Activated CD4-positive, alpha-beta T cell treated with anti-CD3 and anti-CD28 coated beads, Interleukin-2, amount 50 U/mL, for 4 hours (primary cell): ENCODE measurements around the gene RPS26.
A peak's percentile ranks its signal among the peaks of the same experiment; 100 is the strongest.
"Not testable (repeated sequence)": the region's sequence is repeated elsewhere in the genome, so short reads cannot be mapped to it uniquely, and the experiment has no call there.

Experiments used
- DNase-seq, 2 experiments: peaks; one replicate each; pipeline ENCODE4 v3.0.0-alpha.2; 2020

RPS26 gene

DNA sequence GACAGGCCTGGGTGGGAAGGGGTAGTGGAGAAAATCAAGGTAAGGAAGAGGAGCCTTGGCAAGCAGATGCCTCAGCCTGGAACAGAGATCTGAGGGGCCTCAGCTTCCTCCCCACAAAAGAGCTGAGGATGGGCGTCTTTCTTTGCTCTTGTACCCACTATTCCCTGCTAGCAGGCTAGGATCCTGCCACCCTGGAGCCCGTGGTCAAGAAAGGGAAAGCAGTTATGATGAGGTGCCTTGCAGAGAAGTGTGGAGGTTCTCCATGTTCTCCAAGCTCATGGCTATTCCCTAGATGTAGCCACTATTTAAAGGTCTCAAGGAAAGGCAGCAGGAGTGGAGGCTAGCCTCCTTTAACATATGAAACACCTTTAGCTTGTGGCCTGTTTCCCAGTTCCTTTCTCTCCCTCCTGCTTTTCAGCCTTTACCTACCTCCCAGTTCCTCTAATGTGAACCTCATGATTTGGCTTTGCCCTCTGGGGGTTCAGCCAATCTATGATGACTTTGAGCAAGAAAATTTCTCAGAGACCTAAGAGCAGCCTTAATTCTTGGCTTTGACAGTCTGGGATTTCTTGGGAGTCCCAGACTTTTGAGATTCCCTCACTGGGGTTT, 19.7 kb upstream of the RPS26 start:
- no peak for DNase-seq

DNA sequence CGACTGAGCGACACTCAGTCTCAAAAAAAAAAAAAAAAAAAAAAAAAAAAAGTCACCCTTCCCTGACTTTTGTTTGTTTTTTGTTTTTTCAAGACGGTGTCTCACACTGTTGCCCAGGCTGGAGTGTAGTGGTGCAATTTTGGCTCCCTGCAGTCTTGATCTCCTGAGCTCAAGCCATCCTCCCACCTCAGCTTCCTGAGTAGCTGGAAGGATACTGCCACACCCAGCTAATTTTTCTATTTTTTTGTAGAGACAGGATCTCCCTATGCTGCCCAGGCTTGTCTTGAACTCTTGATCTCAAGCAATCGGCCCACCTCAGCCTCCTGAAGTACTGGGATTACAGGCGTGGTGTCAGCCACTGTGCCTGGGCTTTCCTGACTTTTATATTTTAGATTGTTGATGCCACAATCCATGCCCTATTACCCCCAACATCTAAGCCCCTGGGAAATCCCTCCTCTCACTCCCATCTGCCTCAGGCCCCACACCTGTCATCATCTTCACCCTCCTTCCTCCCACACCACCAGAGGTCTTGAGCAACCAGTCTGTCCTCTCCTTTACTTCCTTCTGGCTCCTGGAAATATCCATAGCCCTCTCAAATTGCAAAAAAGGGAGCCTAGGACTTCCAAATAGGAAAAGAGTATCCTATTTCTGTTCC, 13.1 kb upstream of the RPS26 start:
- no peak for DNase-seq

DNA sequence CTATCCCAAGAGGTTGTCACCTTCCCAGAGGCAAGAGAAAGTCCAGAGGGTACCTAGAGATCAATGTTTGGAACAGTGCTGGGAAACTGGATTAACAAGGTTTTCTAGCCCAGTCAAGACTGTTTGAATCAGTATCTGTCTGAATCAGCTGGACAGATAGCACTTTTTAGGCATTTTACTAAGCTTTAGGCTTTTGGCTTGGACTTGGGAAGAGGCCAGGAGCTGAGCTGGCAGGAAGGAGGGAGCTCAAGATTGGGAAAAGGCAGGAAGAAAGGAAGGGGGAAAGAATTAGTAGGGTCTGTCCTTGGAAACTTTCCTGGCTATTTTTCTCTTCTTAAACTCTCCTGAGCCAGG, 12.6 kb upstream of the RPS26 start:
- no peak for DNase-seq

DNA sequence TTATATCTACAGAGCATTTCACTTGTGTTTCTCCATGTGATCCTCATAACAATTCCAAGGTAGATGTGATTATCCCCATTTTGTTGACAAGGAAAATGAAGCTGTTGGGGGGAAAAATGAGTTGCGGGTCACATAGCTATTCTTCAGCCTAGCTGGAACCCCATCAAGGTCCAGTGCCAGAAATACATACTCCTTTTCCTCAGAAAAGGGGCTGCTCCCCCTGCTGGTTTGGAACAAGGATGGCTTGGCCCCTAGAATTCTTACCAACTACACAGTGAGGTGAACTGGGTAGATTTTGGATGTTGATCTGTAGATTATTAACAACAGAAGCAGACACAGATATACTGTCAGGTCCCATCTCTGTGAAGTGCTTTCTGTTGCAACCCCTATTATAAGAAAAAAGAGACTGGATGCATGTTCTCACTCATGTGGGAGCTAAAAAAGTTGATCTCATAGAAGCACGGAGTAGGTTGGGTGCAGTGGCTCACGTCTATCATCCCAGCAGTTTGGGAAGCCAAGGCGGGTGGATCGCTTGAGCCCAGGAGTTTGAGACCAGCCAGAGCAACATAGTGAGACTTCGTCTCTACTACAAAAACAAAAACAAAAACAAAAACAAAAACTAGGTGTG, 11.9 kb upstream of the RPS26 start:
- peak; percentile 28 to 36 for DNase-seq

DNA sequence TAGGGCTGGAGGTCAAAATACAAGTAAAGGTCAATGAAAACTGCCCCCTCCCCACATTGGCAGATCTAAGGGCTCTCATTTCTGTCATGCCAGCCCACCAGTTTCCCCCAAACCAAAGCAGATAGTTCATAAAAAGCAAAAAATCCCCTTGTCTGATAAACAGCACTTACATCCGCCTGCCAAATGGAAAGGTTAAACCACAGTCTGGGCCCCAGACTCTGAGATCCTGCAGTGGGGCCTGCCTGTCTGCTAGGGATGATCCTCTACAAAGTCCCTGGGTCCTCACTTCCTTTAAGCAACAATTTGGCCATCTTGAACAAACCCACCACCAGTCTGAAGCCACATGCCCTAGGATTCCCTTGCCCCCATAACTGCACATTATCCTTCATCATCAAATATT, 9.7 kb upstream of the RPS26 start:
- DNase-seq: peak in 1 of 2 experiments; percentile 13

DNA sequence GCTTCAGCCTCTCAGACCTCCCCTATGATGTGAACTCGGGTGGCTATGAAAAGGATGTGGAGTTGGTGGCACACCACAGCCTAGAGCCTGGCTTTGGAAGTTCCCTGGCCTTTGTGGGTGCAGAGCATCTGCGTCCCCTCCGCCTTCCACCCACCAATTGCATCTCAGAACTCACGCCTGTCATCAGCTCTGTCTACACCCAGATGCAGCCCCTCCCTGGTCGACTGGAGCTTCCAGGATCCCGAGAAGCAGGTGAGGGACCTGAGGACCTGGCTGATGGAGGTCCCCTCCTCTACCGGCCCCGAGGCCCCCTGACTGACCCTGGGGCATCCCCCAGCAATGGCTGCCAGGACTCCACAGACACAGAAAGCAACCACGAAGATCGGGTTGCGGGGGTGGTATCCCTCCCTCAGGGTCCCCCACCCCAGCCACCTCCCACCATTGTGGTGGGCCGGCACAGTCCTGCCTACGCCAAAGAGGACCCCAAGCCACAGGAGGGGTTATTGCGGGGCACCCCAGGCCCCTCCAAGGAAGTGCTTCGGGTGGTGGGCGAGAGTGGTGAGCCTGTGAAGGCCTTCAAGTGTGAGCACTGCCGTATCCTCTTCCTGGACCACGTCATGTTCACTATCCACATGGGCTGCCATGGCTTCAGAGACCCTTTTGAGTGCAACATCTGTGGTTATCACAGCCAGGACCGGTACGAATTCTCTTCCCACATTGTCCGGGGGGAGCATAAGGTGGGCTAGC, 7.0 kb upstream of the RPS26 start:
- no peak for DNase-seq

DNA sequence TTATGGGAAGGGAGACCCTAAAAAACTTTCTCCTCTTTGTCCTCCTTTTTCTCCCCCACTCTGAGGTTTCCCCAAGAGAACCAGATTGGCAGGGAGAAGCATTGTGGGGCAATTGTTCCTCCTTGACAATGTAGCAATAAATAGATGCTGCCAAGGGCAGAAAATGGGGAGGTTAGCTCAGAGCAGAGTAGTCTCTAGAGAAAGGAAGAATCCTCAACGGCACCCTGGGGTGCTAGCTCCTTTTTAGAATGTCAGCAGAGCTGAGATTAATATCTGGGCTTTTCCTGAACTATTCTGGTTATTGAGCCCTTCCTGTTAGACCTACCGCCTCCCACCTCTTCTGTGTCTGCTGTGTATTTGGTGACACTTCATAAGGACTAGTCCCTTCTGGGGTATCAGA, 4.6 kb upstream of the RPS26 start:
- DNase-seq: no peak

DNA sequence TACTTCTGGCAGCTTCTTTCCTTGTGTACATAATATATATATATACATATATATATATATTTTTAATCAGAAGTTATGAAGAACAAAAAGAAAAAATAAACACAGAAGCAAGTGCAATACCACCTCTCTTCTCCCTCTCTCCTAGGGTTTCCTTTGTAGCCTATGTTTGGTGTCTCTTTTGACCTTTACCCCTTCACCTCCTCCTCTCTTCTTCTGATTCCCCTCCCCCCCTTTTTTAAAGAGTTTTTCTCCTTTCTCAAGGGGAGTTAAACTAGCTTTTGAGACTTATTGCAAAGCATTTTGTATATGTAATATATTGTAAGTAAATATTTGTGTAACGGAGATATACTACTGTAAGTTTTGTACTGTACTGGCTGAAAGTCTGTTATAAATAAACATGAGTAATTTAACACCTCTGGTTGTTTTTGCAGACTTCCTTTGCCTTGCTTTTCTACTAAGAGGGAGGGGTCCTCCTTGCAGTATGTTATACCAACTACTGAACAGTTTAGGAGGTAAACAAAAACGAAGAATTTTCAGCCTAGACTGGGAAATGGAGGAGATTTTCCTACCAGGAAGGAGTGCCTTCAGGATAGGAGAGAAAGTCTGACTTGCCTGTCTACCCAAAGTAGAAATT, 3.6 kb upstream of the RPS26 start:
- DNase-seq: no peak

DNA sequence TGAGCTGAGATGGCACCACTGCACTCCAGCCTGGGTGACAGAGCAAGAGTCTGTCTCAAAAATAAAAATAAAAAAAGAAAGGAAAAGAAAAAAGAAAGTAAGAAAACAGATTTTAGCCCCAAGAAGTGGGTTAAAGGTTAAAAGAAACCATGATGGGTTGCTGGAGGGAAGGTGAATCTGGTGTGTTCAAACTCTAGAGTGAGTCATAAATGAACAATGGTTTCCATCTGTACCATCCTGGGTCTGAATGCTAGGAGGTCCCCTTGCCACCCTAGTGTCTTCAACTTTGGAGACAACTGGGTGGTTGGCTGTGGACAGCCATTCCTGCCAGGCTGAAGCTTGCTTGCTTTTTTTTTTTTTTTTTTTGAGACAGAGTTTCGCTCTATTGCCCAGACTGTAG, 1.6 kb upstream of the RPS26 start:
- no peak for DNase-seq

DNA sequence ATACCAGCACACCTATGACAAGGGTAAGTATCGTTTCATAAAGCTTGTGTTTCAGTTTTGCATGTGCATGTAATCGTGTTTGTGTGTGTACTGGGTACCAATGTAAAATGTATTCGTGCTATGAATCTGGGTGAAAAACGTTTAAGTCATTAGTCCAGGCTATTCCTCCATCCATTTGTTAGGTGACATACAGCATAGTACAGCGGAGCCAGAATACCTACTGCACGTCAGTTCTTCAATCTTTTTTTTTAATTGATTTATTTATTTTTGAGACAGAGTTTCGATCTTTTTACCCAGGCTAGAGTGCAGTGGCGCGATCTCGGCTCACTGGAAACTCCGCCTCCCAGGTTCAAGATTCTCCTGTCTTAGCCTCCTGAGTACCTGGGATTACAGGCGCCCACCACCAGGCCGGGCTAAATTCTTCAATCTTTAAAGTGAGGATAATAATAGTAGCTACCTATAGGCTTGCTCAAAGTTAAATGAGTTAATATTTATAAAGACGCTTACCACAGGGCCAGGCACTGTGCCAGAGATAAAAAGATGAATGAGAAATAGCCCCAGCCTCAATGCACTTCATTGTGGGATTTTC, 661 bp upstream of the RPS26 start:
- DNase-seq: no peak

DNA sequence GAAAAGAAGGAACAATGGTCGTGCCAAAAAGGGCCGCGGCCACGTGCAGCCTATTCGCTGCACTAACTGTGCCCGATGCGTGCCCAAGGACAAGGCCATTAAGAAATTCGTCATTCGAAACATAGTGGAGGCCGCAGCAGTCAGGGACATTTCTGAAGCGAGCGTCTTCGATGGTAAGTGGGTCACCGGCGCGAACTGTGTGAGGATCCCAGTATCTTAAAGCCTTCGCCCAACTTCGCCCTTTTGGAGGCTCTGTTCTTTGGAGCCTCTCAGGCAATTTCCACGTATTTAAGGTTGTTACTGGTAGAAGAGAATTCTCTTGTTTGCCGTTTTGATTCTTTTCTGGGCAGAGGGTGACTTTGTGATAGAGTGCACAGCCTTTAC, 704 bp downstream of the RPS26 start:
- DNase-seq: not testable (repeated sequence)

DNA sequence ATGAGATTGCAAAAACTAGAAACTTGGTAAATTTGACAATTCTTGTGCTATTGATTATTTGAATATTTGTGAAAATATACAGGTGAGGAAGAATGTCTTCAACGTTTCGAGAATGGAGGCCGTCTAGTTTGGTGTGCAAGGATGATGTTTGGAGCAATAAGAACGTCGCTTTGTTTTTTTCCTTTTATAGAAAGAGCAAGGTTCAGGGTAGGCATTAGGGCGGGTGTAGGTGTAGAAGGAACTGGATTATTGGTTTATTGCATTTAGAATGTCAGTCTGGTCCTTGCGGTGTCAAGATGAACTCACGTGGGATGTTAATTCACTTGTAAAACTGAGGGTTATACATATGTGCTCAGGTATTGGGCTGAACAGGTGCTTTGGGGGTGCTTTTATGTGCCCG, 1.1 kb downstream of the RPS26 start:
- DNase-seq: no peak

DNA sequence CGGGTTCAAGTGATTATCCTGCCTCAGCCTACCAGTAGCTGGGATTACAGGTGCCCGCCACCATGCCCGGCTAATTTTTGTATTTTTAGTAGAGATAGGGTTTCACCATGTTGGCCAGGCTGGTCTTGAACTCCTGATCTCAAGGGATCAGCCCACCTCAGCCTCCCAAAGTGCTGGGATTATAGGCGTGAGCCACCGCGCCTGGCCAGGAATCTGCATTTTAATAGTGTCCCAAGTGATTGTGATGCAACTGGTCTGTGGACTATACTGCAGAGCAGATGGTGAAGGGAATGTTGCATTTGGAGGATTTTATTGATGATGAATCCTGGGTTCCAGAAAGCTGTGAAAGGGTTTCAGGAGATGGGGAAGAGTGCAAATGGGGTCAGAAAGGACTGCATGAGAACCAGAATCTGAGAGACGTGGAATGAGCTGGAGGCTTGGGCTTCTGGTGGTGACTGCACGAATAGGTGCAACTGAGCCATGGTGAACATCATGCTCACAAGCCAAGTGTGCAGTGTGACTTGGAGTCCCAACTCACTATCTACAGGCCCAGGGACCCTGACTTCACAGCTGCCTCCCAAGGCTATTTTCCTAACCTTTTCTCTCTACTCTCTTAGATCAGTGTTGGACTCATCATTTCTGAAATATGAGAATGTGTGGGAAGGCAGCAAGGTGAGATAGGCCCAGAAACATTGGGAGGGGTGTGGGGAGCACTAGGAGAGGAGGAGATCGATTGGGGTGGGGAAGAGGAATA, 4.5 kb downstream of the RPS26 start:
- no peak for DNase-seq

DNA sequence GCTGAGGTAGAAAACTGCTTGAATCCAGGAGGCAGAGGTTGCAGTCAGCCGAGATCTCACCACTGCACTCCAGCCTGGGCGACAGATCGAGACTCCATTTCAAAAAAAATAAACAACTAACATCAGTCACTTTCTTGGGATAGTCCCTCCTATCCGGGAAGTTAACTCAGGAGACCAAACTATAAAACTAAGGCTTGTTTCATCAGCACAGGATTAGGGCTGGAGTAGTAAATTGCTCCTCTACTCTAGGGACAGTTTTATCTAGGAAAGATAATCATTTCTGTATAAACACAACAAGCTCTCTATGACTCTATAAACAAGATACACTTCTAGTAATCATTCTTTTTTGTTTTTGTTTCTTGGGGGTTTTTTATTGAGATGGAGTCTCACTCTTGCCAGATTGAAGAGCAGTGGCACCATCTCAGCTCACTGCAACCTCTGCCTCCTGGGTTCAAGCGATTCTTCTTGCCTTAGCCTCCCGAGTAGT, 11.7 kb downstream of the RPS26 start:
- DNase-seq: no peak

DNA sequence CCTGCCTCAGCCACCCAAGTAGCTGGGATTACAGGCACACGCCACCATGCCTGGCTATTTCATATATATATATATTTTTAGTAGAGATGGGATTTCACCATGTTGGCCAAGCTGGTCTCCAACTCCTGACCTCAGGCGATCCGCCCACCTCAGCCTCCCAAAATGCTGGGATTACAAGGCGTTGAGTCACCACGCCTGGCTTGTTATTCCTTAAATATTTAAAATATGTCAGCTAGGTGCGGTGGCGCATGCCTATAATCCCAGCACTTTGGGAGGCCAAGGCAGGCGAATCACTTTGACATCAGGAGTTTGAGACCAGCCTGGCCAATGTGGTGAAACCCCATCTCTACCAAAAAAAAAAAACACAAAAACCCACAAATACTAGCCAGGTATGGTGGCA, 18.2 kb downstream of the RPS26 start:
- DNase-seq: not testable (repeated sequence)

DNA sequence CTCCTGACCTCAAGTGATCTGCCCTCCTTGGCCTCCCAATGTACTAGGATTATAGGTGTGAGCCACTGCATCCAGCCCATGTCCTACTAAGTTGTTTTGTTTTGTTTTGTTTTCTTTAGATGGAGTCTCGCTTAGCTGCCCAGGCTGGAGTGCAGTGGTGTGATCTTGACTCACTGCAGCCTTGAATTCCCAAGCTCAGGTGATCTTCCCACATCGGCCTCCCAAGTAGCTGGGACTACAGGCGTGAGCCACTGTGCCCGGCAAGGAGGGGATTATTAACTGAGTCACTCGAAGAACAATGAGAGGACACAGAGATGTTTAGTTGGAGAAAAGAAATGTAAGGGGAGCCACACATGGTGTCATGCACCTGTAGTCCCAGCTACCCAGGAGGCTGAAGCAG, 20.3 kb downstream of the RPS26 start:
- DNase-seq: no peak

DNA sequence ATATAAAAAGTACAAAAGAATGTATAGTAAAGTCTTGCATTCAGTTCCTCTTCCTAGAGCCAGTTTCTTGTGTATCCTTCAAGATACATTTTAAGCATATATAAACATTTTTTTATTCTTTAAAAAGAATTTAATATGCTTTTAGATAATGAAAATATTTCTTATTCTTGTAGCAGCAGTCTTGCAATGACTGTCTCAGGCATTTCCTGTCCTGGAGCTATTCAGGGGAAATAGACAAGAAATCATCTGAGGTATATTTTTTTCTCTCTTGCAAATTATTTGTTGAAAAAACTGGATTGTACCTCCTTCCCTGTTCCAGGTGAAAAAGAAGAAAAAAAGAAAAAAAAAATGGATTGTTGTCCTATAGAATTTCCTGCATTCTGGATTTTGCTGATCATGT, 21.3 kb downstream of the RPS26 start:
- DNase-seq: no peak

DNA sequence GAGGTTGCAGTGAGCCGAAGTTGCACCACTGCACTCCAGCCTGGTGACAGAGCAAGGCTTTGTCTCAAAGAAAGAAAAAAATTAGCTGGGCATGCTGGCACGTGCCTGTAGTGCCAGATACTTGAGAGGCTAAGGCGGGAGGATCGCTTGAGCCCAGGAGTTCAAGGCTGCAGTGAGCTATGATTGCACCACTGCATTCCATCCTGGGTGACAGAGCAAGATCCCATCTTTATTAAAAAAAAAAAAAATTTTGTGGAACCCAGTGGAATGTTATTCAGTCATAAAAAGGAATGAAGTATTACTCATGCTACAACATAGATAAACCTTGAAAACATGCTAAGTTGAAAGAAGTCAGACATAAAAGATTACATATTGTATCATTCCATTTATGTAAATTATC, 29.9 kb downstream of the RPS26 start:
- DNase-seq: no peak

DNA sequence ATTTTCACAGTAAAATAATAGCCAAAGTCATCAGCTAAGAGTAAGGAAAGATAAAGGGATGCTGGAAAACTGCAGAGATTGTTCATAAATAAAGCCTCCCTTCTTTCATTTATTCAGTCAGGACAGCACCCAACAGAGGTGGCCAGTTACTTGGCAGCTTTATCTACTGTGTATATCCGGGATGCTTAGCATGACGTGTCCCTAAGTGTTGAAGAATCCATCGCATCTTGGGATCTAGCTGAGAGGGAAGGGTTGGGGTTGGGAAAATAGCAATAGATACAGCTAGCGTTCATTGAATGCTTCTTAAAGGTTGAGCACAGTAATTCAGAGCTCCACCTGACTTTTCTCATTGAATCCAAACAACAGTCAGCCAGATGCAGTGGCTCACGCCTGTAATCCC, 32.7 kb downstream of the RPS26 start:
- DNase-seq: no peak

DNA sequence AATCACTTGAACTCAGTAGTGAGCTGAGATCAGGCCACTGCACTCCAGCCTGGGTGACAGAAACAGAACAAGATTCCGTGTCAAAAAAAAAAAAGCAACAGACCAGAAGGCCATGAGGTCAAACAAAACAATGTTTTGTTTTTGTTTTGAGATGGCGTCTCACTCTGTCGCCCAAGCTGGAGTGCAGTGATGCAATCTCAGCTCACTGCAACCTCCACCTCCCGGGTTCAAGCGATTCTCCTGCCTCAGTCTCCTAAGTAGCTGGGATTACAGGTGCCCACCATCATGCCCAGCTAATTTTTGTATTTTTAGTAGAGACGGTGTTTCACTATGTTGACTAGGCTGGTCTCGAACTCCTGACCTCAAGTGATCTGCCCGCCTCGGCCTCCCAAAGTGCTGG, 36.2 kb downstream of the RPS26 start:
- DNase-seq: not testable (repeated sequence)

DNA sequence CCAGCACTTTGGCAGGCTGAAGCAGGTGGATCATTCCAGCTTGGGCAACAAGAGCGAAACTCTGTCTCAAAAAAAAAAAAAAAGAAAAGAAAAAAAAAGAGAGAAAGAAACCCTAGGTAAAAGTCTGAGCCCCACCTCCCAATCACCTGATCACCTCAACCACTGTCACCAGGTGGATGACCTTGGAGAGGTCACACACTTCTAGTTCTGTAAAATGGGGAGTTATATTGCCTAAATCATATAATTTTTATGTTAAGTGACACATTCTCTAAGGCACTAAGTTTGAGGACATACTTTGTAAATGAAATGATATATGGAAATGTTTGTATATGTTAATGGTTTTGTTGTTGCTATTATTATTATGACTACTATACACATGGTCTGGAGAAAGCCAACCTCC, 36.7 kb downstream of the RPS26 start:
- DNase-seq: no peak
